NCI-H82 (cell line): ENCODE measurements around the gene UBL3.

Experiments
- DNase-seq: peaks from one replicate; lab custom pipeline; 2025; lab: John Stamatoyannopoulos, UW

The UBL3 gene

DNA sequence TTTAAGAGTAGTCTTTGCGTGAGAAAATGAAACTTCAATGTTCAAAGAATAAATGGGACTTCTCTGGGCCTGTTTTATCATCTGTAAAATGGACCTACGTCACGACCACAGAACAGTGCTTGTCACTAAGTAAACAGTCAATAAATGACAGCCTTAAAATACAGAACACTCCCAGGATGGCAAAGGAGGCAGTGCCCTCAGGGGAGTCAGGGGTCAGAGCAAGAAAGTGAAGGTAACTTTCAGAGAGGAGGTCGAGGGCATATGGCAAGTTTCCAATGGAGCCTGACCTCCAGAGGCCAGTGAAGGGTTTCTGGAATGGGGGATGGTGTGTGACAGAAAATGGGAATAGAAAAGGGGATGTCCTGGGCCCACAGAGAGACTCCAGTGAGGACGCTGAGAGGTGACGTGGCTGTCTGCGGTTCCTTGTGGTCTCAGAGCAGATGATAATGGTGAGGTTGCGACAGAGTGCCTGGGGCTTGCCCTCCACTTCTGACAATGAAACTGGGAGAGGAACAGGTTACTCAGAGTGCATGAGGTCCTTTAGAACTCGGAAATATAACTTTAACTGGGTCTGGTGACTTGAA is 91.8 kb downstream of the UBL3 start:
- DNase-seq, result no peak

DNA sequence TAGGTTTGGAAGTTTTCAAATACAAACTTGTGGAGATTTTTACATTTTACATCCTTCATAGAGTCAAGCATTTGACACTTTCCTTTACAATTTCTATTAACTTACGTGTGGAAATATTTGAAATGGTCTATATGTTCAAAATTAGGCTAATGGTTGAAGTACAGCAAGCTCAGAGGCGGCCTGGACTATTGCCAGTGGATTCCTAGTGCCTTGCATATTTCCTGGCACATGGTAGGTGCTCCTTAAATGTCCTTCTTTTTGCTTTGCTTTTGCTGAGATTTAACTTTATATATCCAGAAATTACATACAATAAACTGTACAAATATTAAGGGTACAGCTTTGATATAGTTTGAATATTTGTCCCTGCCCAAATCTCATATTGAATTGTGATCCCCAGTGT is 93.9 kb downstream of the UBL3 start:
- DNase-seq, result no peak

- DNase-seq, result no peak
Observed at GRCh38 chr13:29754473-29754806, 96.0 kb downstream of the UBL3 start.

DNA sequence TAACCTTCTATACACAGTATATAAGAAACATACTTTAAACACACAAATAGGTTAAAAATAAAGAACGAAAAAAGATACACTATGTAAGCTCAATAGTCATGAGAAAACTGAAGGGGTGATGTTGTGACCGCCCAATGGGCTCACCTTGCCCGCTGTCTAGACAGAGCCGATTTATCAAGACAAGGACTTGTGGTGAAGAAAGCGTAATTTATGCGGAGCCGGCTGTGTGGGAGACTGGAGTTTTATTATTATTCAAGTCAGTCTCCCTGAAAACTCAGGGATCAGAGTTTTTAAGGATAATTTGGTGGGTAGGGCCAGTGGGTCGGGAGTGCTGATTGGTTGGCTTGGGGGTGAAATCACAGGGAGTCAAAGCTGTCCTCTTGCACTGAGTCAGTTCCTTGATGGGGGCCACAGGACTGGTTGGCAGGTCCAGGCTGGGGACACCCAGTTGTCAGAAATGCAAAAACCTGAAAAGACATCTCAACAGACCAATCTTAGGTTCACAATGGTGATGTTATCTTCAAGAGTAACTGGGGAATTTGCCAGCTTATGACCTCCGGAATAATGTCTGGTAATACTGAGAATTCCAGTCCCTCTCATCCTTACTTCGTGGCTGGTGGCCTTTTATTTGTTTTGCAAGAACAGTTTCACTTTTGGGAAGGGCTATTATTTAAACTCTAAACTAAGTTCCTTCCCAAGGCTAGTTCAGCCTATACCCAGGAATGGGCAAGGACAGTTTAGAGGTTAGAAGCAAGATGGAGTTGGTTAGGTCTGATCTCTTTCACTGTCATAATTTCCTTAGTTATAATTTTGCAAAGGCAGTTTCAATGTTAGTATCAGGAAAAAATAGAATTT is 96.6 kb downstream of the UBL3 start:
- no peak for DNase-seq

- no peak for DNase-seq
Observed at GRCh38 chr13:29752175-29752574, 98.2 kb downstream of the UBL3 start.

DNA sequence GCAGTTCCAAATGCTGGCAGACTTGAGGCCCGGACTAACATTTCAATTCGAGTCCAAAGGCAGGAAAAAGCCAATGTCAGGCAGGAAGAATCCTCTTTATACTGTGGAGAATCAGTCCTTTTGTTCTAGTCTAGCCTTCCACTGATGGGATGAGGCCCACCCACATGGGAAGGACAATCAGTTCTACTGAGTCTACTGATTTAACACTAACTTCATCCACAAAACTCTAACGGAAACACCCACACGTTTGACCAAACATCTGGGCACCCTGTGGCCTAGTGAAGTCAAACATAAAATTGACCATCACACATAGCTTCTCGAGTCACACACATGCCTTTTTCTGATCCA is 100.3 kb downstream of the UBL3 start:
- no peak for DNase-seq

DNA sequence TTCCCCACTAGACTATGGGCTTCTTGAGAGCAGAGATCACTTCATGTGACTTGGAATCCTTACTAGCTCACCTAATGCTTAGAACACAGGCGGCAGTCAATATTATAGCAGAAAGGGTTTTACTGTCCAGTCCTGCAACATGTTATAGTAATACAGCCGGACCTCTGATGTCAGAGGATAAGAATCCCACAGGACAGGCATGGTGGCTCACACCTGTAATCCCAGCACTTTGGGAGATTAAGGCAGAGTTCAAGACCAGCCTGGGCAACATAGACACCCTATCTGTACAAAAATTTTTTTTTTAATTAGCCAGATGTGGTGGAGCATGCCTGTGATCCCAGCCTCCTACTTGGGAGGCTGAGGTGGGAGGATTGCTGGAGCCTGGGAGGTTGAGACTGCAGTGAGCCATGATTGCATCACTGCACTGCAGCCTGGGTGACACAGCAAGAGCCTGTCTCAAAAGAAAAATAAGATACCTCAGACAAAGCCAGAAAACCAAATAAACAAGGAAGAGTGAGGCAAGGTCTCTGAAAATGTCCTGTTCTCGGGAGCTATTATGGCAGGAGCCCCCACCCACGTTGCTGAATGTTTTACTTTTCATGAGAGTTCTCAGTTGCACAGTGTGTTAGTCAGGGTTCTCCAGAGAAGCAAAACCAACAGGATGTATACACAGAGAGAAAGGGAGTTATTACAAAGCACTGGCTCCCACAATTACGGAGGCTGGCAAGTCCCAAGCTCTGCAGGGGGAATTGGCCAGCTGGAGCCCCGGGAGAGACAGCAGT is 100.8 kb downstream of the UBL3 start:
- no peak for DNase-seq

GRCh38 chr13:29748097-29748496 is 102.3 kb downstream of the UBL3 start:
- no peak for DNase-seq

GRCh38 chr13:29746148-29746677 is 104.2 kb downstream of the UBL3 start:
- no peak for DNase-seq

GRCh38 chr13:29745704-29746103 is 104.7 kb downstream of the UBL3 start:
- DNase-seq, result no peak

GRCh38 chr13:29743201-29743786 is 107.1 kb downstream of the UBL3 start:
- no peak for DNase-seq

- DNase-seq, result no peak
Observed at GRCh38 chr13:29740961-29741360, 109.5 kb downstream of the UBL3 start.

DNA sequence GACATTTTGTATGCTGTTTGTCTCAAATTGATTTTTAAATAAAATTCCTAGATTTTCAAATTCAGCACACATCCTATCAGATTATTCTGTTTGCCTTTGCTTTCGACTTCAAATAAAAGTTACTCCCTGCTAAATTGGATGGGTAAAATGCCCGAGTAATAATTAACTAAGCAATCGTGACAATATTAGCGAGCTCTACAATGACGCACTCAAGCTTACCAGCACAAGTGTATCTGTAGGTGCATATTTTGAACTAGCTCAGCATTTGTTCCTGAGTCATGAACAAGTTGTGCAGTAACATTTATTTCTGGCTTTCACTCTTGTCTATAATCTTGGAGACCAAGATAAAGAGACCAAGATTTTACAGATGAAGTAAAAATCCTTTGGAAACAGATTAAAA is 113.4 kb downstream of the UBL3 start:
- no peak for DNase-seq

GRCh38 chr13:29733147-29733611 is 117.2 kb downstream of the UBL3 start:
- no peak for DNase-seq

DNA sequence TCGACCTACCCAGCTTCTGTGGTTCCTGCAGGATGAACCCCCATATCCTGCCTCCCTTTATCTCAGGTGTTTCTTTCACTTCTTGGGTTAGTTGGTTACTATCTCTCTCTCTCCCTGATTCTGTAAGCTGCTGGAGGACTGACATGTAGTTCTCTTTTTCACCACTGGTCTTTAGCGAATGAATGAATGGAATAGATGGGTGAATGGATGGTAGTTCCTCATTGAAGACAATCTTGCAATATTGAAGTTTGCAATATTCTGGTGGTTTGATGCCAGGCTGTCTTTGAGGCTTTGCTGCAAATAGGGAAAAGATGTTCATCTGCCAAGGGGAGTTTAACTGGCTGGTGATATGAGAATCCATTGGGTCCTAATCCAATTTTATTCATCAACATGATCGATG is 120.2 kb downstream of the UBL3 start:
- DNase-seq, result peak; percentile 31

DNA sequence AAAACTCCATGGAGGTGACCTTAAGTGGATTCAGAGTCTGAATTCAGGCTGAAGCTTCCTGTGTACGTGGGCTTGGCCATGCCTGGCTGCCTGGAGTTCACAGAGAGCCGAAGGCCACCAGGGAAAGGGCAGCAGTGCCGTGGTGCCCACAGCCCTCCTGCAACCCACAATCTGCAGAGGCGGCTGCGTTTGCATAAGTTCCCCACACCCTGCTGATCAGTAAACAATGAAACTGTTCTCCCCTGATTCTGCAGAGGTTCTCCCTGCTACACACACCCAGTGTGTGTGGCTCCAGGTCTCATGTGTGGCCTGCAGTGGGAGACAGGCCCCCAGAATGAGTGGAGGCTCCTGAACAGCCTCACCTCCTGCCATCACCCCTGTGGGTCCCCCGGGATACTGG is 128.0 kb downstream of the UBL3 start:
- no peak for DNase-seq

GRCh38 chr13:29721766-29722165 is 128.7 kb downstream of the UBL3 start:
- DNase-seq, result no peak

DNA sequence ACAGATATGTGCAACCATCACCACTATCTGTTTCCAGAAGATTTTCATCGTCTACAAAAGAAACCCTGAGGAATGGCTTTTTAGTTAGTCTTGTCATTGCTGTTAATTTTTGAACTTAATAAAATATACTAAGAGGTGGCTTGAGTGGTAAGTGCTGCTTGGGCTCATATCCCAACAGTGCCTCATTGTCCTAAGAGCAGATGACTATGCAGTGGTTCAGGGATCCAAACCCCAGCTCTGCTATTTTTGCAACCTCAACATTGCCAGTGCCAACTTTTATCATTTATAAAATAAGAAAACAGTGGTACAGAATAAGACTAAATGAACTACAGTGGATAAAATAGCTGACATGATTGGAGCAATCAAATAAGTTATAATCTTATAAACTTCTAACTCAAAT is 131.7 kb downstream of the UBL3 start:
- no peak for DNase-seq

DNA sequence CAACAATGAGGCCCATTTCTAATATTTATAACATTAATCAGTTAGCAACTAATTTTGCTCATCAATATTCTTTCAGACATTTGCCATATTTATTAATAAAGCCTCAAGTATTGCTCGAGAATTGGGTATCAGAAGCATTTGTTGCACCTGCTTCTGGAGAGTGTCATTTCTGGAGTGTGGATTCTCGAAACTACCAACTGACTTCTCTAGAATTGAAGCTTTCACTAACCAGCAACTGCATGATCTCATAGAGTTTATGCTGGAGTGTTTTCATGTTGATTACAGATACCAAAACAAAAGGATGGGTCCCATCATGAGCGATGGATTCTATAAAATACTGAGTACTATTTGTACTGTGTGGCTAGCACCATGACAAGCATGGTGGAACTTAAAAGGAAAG is 133.9 kb downstream of the UBL3 start:
- no peak for DNase-seq
